ENCODE data around the gene NR6A1.

The NR6A1 gene

GRCh38 chr9:124803911-124804310, 32.8 kb upstream of the NR6A1 start:
- Histone ChIP-seq H3K79me2 (ENCODE audit: insufficient read depth, low read length) (no peaks in the 10 kb centered on the region), H3K9ac (ENCODE audit: low read length) (no peak overlapping the region), H3K9me2 (replicated peaks; ENCODE audit: insufficient read depth, low read length) (no peaks in the 10 kb centered on the region), H3K27ac (ENCODE audit: low read depth, low read length) (no peak overlapping the region), H3F3A (ENCODE audit: insufficient read depth) (no peaks in the 10 kb centered on the region), H3K36me3 (ENCODE audit: low read length) (no peaks in the 10 kb centered on the region), H3K4me3 (ENCODE audit: insufficient read depth, low read length, poor library complexity, severe bottlenecking) (no peak overlapping the region), H4K20me1 (ENCODE audit: low read depth, low read length) (no peaks in the 10 kb centered on the region), H2AFZ (ENCODE audit: low read depth, low read length, severe bottlenecking) (no peak overlapping the region), H3K27me3 (ENCODE audit: low read length) (no peaks in the 10 kb centered on the region), H3K4me2 (ENCODE audit: low read depth, low read length, poor library complexity, severe bottlenecking) (no peak overlapping the region), H3K9me3 (ENCODE audit: insufficient read depth, low read length) (no peaks in the 10 kb centered on the region)
- TF ChIP-seq CTCF (IDR thresholded peaks at IDR 0.05; ENCODE audit: insufficient read depth, low read length, poor library complexity, severe bottlenecking): no peak

GRCh38 chr9:124802426-124802825, 31.3 kb upstream of the NR6A1 start:
- Histone ChIP-seq H3F3A (ENCODE audit: insufficient read depth) (no peaks in the 10 kb centered on the region), H3K4me2 (ENCODE audit: low read depth, low read length, poor library complexity, severe bottlenecking) (no peak overlapping the region), H3K79me2 (ENCODE audit: insufficient read depth, low read length) (no peaks in the 10 kb centered on the region), H3K4me3 (ENCODE audit: insufficient read depth, low read length, poor library complexity, severe bottlenecking) (no peak overlapping the region), H2AFZ (ENCODE audit: low read depth, low read length, severe bottlenecking) (no peak overlapping the region), H3K27me3 (ENCODE audit: low read length) (no peaks in the 10 kb centered on the region), H3K36me3 (ENCODE audit: low read length) (no peaks in the 10 kb centered on the region), H3K9me2 (replicated peaks; ENCODE audit: insufficient read depth, low read length) (no peaks in the 10 kb centered on the region), H3K9me3 (ENCODE audit: insufficient read depth, low read length) (no peaks in the 10 kb centered on the region), H3K9ac (ENCODE audit: low read length) (no peak overlapping the region), H4K20me1 (ENCODE audit: low read depth, low read length) (no peaks in the 10 kb centered on the region), H3K27ac (ENCODE audit: low read depth, low read length) (no peak overlapping the region)
- TF ChIP-seq EZH2phosphoT487 (conservative IDR thresholded peaks at IDR 0.05; ENCODE audit: low read length) (no peak), CTCF (IDR thresholded peaks at IDR 0.05; ENCODE audit: insufficient read depth, low read length, poor library complexity, severe bottlenecking) (no peak)

- H3F3A ChIP-seq (ENCODE audit: insufficient read depth): no peaks in the 10 kb centered on the region
- no peak overlapping the region for H2AFZ ChIP-seq (ENCODE audit: low read depth, low read length, severe bottlenecking)
- H3K79me2 ChIP-seq (ENCODE audit: insufficient read depth, low read length): no peaks in the 10 kb centered on the region
- H3K4me2 ChIP-seq (ENCODE audit: low read depth, low read length, poor library complexity, severe bottlenecking): no peak overlapping the region
- no peaks in the 10 kb centered on the region for H3K36me3 ChIP-seq (ENCODE audit: low read length)
- no peak for TF ChIP-seq CTCF (IDR thresholded peaks at IDR 0.05; ENCODE audit: insufficient read depth, low read length, poor library complexity, severe bottlenecking)
- no peak for TF ChIP-seq EZH2phosphoT487 (conservative IDR thresholded peaks at IDR 0.05; ENCODE audit: low read length)
- H4K20me1 ChIP-seq (ENCODE audit: low read depth, low read length): no peaks in the 10 kb centered on the region
- no peaks in the 10 kb centered on the region for H3K9me2 ChIP-seq (replicated peaks; ENCODE audit: insufficient read depth, low read length)
- no peak overlapping the region for H3K9ac ChIP-seq (ENCODE audit: low read length)
- H3K9me3 ChIP-seq (ENCODE audit: insufficient read depth, low read length): no peaks in the 10 kb centered on the region
- H3K27ac ChIP-seq (ENCODE audit: low read depth, low read length): no peak overlapping the region
- no peaks in the 10 kb centered on the region for H3K27me3 ChIP-seq (ENCODE audit: low read length)
- no peak overlapping the region for H3K4me3 ChIP-seq (ENCODE audit: insufficient read depth, low read length, poor library complexity, severe bottlenecking)
Measured at GRCh38 chr9:124801356-124801755, 30.2 kb upstream of the NR6A1 start.
